NCI-H146 (cell line): ENCODE results near the gene ASGR1.
A peak's percentile ranks its signal among the peaks of the same experiment; 100 is the strongest.

ENCODE experiments used
- DNase-seq: peaks from one replicate; lab custom pipeline; 2025; lab: John Stamatoyannopoulos, UW

Gene ASGR1, protein sequence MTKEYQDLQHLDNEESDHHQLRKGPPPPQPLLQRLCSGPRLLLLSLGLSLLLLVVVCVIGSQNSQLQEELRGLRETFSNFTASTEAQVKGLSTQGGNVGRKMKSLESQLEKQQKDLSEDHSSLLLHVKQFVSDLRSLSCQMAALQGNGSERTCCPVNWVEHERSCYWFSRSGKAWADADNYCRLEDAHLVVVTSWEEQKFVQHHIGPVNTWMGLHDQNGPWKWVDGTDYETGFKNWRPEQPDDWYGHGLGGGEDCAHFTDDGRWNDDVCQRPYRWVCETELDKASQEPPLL

DNA sequence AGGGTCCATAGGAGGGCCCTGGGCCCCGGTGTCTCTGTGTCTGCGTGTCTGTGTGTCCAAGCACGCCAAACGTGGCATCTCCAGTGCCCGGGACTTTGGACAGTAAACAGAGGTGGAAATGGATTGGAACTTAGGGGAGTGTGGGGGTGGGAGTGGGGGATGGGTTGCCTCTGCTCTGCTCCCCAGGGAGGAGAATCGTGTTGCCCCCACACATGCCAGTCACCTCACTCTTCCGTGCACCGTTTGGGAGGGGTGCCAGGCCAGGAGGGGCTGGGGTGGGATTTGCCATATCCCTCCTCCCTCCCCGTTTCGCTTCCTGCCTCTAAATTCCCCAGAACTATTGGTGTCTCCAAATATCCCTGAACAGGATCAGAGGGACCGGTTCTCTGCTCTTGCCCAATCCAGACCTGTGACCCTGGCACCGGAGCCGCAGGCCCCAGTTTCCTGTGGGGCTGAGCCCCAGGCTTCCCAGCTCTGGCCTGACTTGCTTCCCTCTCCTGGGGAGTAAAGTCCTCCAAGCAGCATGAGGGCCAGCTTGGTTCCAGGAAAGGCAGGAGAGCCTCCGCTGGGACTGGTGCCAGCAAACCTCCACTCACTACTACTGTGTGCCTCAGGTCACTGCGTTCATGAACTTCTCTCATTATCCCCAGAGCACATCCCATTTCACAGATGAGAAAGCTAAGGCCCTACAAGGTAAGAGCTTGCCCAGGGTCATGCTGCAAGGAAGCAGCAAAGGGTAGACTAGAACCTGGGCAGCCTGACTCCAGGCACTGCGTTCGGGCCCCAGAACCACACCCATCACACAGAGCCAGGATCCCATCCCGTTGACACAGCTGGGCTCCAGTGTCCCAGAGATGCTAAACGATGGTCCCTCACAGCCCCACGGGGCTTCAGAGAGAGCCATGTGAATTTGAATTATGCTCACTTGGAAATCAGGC lies at the start of gene ASGR1:
Gene ASGR1, minus strand, starts transcription at position 54 of the 938 bp plus-strand sequence. CDS start 807 bp downstream, outside the sequence.
- no peak for DNase-seq

DNA sequence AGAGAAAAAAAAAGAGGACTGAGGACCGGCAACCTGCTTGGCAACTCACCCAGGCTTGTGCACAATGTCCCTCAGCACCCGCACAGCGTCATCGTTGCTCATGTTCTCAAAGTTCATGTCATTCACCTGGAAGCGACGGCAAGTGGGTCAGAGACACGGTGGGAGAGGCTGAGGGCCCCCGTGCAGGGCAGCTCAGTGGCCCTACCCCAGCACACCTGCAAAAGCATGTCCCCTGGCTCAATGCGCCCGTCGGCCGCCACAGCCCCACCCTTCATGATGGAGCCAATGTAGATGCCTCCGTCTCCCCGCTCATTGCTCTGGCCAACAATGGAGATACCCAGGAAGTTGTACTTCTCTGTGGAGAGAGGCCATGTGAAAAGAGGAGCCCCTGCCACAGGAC lies 49.8 kb upstream of the ASGR1 start:
- DNase-seq, result no peak

DNA sequence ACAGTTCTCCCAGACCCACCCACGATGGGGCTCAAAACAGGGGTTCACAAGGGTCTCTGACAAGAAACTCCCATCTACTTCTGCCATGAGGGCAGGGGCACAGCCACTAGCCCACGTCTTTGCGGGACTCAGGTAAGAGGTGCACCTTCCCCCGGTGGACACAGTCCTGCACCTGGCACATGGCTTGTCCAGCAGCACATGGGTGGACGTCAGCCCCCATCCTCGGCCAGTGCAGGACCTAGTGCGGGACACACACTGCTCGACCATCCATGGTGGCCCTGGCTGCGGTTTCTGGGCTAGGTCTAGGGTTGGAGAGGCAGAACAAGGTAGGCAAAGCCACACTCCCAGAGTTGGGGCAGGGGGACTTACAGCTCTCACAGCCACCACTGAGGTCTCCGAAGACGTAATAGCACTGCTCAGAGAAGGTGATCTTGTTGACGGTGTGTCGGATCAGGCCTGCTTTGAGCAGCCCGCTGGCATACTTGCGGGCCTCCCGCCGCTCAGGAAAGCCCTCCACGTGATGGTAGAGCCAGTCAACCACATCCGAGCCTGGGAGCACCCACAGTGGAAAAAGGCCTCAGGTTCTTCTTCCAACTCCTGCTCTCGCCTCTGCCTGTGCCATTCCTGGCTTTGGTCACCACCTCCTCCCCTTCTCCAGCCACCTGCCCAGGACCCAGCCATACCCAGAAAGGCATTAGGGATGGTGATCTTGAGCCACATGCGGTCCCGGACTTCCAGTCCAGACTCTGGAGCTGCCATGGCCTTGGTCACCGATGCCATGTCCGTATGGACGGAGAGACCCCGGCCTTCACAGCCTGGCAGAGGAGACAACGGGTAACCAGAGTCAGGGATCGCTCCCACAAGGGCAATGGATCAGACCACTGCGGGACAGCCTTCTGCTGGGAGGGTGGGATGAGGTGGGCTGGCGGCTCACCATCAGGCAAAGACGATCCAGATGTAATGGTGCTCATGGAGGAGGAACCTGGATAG lies 47.8 kb upstream of the ASGR1 start:
- no peak for DNase-seq

DNA sequence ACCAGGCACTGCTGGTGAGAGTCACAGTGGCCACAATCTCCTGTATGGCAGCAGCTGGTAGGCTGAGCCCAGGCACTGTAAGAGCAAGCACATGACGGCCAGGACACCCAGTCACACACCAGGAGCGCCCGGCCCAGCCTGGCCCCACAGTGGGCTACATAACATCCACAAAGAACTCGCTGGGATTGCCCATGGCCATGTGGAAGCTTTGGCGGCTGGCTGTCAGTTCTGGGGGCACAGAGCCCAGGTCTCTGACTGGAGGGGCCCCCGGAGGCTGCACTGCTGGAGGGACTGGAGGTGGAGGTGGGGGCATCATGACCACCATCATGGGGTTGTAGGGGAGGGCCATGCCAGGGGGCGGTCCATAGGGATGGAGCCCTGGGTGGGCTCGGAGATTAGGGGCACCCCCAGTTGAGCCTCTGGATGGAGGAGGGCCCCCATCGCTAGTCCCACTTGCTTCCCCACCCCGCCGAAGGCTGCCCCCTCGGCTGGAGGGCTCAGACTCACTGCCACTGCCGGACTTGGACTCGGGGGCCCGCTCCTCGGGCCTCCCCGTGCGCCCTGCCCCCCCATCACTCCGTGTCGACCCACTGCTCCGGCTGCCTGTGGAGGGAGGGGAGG lies 46.7 kb upstream of the ASGR1 start:
- no peak for DNase-seq

DNA sequence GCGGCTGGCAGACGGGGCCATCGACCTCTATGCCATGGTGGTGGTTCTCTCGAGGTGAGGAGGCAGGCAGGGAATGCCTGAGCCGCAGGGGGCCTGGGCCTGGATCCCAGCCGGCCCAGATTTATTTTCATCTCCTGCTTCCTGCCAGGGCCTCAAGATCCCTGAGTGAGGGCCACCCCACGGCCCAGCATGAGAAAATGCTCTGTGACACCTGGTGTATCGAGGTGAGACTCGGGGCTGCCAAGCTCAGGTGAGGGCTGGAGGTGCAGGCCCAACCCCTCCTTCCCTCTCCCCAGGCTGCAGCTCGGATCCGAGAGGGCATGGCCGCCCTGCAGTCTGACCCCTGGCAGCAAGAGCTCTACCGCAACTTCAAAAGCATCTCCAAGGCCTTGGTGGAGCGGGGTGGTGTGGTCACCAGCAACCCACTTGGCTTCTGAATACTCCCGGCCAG lies 45.5 kb upstream of the ASGR1 start:
- DNase-seq, result no peak

DNA sequence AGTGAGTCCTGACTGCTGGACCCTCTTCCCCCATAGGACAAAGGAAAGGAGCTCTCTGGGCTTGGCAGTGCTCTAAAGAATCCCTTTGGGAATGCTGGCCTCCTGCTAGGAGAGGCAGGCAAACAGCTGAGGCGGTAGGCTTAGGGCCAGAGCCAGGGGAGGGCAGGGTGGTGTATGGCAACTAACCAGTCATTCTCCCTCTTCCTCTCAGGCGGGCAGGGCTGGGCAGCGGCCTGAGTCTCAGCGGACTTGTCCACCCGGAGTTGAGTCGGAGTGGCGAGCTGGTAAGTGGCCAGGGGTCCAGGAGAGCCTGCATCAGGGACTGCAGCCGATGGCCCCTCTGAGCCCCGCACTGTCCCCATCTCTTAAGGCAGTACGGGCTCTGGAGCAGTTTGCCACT lies 44.9 kb upstream of the ASGR1 start:
- no peak for DNase-seq

DNA sequence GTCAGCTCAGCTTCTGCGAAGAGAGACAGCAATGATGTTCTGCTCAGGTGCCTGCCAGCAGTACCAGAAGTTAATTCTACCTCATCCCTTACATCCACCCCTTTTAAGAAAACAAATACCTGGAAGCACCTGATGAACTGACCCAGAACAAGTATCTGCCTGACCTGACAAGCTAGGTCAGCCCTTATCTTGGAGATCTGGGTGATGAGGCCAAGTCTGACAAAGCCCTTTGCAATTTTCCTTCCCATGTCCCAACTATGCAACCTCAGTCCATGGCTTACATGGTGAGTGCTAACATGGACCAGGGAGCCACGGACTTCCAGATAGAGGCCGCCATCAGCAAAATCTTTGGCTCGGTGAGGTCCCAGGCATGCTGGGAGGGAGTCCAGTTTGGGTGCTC lies 44.2 kb upstream of the ASGR1 start:
- no peak for DNase-seq

DNA sequence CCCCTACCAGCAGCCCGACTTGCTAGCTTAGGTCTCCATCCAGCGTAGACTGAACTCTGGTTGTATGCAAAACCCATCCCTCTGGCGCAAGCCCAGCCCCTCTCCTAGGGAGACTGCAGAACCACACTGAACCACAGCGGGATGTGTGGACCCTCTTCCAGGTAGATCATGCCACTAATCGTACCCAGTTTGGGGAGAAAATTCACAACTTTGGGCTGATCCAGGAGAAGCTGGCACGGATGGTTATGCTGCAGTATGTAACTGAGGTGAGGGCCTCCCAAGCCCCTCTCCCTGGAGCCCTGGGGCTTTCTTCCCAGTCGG lies 43.8 kb upstream of the ASGR1 start:
- no peak for DNase-seq

DNA sequence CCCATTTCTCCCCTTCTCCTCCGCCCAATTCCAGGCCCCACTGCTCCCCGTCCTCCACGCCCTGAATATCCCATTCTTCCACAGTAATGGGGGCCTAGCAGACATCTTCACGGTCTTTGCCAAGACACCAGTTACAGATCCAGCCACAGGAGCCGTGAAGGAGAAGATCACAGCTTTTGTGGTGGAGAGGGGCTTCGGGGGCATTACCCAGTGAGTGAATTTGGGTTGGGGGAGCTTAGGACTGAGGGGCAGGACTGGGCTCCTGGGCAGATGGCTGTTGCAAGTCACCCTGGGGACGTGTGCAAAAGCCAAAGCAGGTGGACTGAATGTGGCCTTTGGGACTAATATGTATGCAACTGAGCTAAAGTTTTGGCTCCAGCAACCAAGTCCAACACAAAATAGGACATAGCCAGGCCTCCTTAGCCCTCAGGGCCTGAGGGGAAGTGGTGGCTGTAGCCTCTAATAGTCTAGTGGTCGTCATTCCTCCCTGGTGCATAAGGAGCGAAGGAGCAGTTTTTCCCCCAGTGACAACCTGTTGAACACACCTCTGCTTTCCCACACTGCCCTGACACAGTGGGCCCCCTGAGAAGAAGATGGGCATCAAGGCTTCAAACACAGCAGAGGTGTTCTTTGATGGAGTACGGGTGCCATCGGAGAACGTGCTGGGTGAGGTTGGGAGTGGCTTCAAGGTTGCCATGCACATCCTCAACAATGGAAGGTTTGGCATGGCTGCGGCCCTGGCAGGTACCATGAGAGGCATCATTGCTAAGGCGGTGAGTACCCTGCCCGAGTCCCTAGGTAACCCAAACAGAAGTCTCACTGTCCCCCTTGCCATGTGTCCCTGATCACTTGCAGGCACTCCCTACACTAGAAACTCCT lies 43.2 kb upstream of the ASGR1 start:
- no peak for DNase-seq

DNA sequence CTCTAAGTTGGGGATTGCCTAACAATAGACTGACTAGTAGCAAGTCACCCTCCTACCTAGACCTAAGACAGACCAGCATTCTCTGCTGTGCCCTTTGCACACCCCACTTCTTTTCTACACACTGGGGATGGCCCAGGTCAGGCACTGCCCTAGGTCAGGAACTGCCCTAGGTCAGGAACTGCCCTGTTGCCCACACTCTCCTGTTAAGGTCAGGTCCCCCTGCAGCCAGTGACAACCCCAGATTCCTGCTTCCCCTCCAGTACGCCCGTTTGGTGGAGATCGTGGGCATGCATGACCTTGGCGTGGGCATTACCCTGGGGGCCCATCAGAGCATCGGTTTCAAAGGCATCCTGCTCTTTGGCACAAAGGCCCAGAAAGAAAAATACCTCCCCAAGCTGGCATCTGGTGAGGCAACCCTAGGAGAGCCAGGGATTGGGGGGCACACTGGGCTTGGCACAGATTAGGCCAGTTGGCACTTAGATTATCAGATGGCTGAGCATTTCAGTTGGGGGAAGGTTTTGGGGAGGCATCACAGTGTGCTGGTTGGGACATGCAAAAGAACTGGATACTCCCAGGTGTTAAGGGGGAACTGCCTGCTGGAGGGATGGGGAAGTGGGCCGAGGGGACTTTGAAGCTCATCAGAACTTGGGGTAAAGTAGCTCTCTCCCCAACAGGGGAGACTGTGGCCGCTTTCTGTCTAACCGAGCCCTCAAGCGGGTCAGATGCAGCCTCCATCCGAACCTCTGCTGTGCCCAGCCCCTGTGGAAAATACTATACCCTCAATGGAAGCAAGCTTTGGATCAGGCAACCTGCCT lies 42.3 kb upstream of the ASGR1 start:
- DNase-seq, result no peak

DNA sequence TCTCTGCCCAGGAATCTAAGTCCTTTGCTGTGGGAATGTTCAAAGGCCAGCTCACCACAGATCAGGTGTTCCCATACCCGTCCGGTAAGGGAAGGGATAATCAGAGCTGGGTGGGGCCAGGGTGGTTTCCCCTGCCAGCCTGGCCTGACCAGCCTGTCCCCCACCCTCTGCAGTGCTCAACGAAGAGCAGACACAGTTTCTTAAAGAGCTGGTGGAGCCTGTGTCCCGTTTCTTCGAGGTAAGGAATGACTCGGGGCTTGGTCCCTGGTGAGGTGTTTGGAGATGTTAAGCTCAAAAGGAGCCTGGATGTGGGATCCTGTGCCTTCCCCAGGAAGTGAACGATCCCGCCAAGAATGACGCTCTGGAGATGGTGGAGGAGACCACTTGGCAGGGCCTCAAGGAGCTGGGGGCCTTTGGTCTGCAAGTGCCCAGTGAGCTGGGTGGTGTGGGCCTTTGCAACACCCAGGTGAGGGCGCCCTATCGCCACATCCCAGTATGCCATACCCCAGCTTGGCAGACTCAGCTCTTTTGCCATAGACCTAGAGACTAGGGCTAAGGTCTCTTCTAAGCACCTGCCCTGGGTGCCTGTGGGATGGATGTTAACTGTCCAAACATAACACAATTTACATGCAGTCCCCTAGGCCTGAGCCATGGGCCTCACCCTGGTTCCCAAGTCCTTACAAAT lies 41.6 kb upstream of the ASGR1 start:
- DNase-seq, result peak; percentile 37

DNA sequence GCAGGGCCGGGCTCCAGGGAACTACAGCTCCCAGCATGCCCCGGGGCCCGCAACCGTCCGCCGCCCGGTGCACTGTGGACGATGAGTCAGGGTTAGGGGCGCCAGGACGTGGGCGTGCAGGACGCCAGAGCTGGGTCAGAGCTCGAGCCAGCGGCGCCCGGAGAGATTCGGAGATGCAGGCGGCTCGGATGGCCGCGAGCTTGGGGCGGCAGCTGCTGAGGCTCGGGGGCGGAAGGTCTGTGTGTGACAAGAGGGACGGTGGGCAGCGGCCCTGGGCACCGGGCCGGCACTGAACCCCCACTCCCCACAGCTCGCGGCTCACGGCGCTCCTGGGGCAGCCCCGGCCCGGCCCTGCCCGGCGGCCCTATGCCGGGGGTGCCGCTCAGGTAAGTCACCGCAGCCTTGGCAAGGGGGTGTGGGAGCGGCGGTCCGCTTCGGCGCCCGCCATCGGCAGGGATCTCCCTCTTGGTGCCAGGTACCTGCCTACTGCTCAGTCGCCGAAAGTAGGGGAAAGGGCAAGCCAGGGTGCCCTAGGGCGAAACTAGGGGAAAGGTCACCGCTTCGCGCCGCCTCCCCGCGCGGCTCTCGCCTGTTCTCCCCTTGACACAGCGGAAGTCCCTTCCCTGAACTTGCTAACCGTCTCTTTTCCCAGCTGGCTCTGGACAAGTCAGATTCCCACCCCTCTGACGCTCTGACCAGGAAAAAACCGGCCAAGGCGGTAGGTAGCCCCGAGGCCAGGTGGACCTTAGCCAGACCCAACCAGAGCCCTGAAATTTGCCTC lies 40.8 kb upstream of the ASGR1 start, which contains the start of the genes ACADVL and DLG4:
Gene ACADVL, plus strand, starts transcription at position 127 of the 781 bp plus-strand sequence. Its CDS starts 47 bp downstream, at position 174.
Gene DLG4, minus strand, starts transcription at position 25 of the 781 bp plus-strand sequence.
- DNase-seq, result peak; percentile 72

DNA sequence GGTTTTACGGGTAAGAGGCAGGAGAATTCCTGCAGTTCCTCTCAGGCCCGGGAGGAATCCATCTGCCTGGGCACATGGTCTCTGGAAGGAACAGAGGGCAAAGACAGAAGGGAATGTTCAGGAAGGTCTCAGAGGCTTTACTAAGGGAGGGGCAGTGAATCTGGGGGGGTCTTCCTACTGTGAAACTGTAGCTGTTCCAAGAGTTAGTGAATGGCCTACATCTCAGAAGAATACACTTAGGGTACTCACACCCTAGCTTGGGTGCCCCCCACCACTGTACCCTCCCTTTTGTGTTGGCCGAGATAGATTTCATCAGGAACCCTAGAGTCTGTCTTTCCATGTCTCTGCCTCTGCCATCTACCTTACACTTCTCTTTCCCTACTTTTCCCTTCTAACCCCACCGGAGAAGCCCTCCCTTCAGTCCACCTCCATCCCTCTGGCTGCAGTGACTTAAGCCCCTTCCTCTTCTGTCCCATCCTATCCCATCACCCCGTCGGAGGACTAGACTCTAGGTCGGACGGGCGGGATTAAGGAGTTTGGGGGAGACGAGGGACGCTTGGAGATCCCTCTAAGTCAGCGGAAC lies 40.1 kb upstream of the ASGR1 start:
- no peak for DNase-seq

DNA sequence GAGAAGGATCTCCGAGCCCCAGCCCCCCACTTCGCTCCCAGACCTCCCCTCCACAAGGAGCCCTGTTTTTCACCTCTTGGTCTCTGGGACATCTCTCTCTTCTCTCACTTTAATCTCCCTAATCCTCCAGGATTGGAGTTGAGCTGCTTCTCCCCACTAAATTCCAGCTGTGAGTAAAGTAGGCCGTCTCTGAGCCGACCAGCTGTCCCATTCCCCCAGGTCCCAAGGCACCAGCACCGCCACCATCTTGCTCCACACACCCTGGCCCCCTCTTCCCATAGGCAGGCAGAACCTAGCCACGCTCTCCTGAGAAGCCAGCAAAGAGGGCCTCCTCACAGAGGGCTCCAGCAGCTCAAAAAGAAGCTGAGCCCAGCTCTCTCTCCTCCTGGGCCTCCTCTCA lies 39.6 kb upstream of the ASGR1 start:
- DNase-seq, result no peak

DNA sequence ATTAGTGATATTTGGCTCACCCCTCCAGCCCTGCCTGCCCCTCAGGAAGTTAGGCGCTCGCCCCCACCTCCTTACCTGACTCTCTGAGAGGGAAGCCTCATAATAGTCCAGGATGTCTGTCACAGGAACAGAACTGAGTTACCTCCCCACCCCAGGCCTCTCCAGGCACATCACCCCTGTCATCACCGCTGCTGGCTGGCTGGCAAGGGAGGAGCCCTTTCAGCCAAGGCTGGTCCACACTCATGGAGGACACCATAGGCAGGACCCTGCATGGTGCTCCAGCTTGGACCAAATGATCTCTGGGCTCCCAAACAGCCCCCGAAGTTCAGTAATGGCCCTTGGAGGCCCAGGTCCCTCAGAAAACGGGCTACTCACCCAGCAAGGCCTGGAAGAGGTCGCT lies 39.0 kb upstream of the ASGR1 start:
- DNase-seq, result no peak

DNA sequence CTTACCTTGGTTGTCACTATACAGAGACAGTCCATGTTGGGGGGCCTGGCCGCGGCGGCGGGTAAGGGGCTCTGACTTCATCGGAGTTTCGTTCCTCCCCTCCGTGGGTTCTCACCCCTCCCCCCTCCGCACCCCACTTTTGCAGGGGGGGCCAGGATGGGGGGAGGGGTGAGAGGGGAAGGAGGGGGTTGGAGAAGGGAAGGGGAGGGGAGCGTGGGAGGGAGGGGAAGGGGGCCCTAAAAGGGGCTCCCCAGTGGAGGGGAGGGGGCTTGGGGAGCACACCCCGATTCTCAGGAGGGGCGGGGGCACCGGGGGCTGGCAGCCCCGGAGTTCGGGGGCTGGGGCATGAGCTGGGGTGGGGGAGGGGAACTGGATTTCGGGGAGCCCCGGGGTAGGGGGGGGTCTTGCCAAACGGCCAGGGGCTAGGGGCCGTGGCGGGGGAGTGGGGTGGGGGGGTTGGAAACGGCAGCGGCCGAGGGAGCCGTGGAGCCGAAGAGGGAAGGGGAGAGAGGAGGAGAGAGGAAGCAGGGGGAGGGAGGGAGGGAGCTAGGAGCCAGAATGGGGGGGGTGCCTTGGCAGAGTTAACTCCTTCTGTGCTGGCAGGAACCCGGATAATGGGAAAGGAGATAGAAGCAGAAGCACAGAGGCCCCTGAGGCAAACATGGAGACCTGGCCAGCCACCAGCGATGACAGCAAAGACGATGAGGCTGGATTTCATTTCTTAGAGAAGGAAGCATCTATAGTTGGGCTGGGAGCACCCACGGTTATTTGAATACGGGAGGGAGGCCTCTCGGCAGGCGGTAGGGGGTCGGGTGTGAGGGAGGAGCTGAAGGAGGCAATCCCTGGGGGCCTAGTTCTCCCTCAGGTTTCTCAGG lies 38.2 kb upstream of the ASGR1 start:
- peak; percentile 51 for DNase-seq
